HL-60/S4 treated with retinoic acid at 250 ng/mL for 4 days and 3 days (cell line): ENCODE data around the gene FOXA2.
"Not testable (repeated sequence)": the region's sequence is repeated elsewhere in the genome, so short reads cannot be mapped to it uniquely, and the experiment has no call there.

ENCODE experiments used
- in situ Hi-C: fragments of 300-500 bp; cut with MboI; formaldehyde crosslinking; loops from 2 replicates; pipeline ENCODE4 v1.7.0; 2022; ENCODE audit warnings: low sequenced_read_pairs

FOXA2 gene

GRCh38 chr20:22584522-22584921 lies at the start of gene FOXA2:
Gene FOXA2, minus strand, starts transcription at chr20:22584572. Its CDS starts 294 bp downstream, at chr20:22584278.
- in situ Hi-C loops, result no loop called here

GRCh38 chr20:22630701-22631100 lies 46.3 kb upstream of the FOXA2 start:
- in situ Hi-C loops, result no loop called here

- in situ Hi-C loops, result no loop called here
Observed at GRCh38 chr20:22629927-22630326, 45.6 kb upstream of the FOXA2 start.

GRCh38 chr20:22629447-22629846 lies 45.1 kb upstream of the FOXA2 start:
- in situ Hi-C loops, result no loop called here

- in situ Hi-C loops, result no loop called here
Observed at GRCh38 chr20:22626496-22626895, 42.1 kb upstream of the FOXA2 start.

- in situ Hi-C loops, result no loop called here
Observed at GRCh38 chr20:22623211-22623610, 38.8 kb upstream of the FOXA2 start.

GRCh38 chr20:22620342-22620741 lies 36.0 kb upstream of the FOXA2 start:
- in situ Hi-C loops, result no loop called here

GRCh38 chr20:22619806-22620205 lies 35.4 kb upstream of the FOXA2 start:
- in situ Hi-C loops, result no loop called here

- in situ Hi-C loops, result no loop called here
Observed at GRCh38 chr20:22619272-22619671, 34.9 kb upstream of the FOXA2 start.

- in situ Hi-C loops, result no loop called here
Observed at GRCh38 chr20:22617160-22617559, 32.8 kb upstream of the FOXA2 start.

- in situ Hi-C loops, result no loop called here
Observed at GRCh38 chr20:22616551-22616950, 32.2 kb upstream of the FOXA2 start.

GRCh38 chr20:22615425-22615824 lies 31.1 kb upstream of the FOXA2 start:
- in situ Hi-C loops, result no loop called here

GRCh38 chr20:22611636-22612035 lies 27.3 kb upstream of the FOXA2 start:
- in situ Hi-C loops, result no loop called here

GRCh38 chr20:22607695-22608094 lies 23.3 kb upstream of the FOXA2 start:
- in situ Hi-C loops, result no loop called here

GRCh38 chr20:22604815-22605214 lies 20.4 kb upstream of the FOXA2 start:
- in situ Hi-C loops, result no loop called here

- in situ Hi-C loops, result no loop called here
Observed at GRCh38 chr20:22601361-22602141, 17.2 kb upstream of the FOXA2 start.

GRCh38 chr20:22599258-22599657 lies 14.9 kb upstream of the FOXA2 start:
- in situ Hi-C loops, result not testable (repeated sequence)

GRCh38 chr20:22597303-22597702 lies 12.9 kb upstream of the FOXA2 start:
- in situ Hi-C loops, result no loop called here

GRCh38 chr20:22590662-22591061 lies 6.3 kb upstream of the FOXA2 start:
- in situ Hi-C loops, result no loop called here

GRCh38 chr20:22586645-22587310 lies 2.4 kb upstream of the FOXA2 start:
- in situ Hi-C loops, result no loop called here

GRCh38 chr20:22585786-22586493 lies 1.6 kb upstream of the FOXA2 start:
- in situ Hi-C loops, result no loop called here
